WTC11 (cell line): ENCODE results near the gene PDE1C.

Source experiments
- ESRRA ChIP-seq: sonication (generic); formaldehyde crosslinking; IDR thresholded peaks from 2 replicates; pipeline ENCODE4 v1.8.1; 2022; ENCODE audit warnings: mild to moderate bottlenecking, missing genetic modification reagents, borderline replicate concordance
- SMAD3 ChIP-seq: sonication (generic); formaldehyde crosslinking; IDR thresholded peaks from 2 replicates; pipeline ENCODE4 v1.8.0; 2022; ENCODE audit warnings: missing genetic modification reagents, mild to moderate bottlenecking, borderline replicate concordance
- ZNF219 ChIP-seq: sonication (generic); formaldehyde crosslinking; IDR thresholded peaks from 2 replicates; pipeline ENCODE4 v1.8.0; 2023; ENCODE audit warnings: missing genetic modification reagents, mild to moderate bottlenecking, borderline replicate concordance
- TF ChIP-seq, protein P1 (sequence below): fragments of 200-600 bp; IDR thresholded peaks from 2 replicates; pipeline ENCODE4 v1.8.0; 2022; ENCODE audit warnings: antibody characterized with exemption

- TF ChIP-seq ESRRA (no peak), SMAD3 (CRISPR knock-in tag) (no peak), ZNF219 (CRISPR knock-in tag) (no peak)
- TF ChIP-seq, protein P1, sequence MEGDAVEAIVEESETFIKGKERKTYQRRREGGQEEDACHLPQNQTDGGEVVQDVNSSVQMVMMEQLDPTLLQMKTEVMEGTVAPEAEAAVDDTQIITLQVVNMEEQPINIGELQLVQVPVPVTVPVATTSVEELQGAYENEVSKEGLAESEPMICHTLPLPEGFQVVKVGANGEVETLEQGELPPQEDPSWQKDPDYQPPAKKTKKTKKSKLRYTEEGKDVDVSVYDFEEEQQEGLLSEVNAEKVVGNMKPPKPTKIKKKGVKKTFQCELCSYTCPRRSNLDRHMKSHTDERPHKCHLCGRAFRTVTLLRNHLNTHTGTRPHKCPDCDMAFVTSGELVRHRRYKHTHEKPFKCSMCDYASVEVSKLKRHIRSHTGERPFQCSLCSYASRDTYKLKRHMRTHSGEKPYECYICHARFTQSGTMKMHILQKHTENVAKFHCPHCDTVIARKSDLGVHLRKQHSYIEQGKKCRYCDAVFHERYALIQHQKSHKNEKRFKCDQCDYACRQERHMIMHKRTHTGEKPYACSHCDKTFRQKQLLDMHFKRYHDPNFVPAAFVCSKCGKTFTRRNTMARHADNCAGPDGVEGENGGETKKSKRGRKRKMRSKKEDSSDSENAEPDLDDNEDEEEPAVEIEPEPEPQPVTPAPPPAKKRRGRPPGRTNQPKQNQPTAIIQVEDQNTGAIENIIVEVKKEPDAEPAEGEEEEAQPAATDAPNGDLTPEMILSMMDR = no peak
Measured at GRCh38 chr7:32115831-32116230, 45.6 kb upstream of the PDE1C start.
